ENCODE data around the gene PCNX1. TPM values are rescaled to one million over a fixed set of nuclear protein-coding genes. Genes with fewer than 3 reads are reported as not detected.

Gene PCNX1
- total RNA-seq, 2 experiments from 2014 or later = 38.4 to 57.9 TPM

DNA sequence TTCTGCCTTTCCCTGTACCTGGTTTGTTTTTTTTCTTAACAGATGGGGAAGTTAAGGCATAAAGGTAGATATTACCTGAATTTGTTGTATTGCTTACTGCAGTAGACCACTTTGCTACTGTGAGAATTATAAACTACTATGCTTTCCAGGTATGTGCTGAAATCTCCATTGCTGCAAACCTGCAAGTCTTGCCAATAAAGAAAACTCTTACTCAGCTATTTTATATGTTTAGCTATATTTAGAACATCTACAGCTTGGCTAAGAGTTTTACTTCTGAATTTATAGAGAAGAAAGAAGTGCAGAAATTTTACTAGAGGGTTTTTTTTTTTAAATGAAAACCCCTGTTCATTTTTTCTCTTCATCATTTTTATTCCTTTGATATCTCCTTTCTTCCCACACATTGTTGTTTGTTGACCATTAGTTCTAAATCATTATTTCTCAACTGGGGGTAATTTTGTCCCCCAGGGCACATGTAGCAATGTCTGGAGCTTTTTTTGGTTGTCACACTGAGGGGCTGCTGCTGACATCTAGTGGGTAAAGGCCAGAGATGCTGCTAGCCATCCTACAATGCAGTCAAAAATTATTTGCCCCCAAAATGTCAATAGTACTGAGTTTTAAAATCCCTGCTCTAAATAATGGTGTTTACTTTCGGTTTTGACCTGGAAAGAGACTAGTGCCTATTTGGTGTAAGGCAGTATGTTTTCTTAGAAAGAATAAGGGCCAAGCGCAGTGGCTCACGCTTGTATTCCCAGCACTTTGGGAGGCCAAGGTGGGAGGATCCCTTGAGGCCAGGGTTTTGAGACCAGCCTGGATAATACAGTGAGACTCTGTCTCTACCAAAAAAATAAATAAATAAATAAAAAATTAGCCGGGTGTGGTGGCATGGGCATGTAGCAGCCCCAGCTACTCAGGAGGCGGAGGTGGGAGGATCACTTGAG, 48.6 kb downstream of the PCNX1 start:
- Mint-ChIP-seq H3K27me3 (no peaks in the 10 kb centered on the region), H3K4me1 (peaks cover 37% of the 10 kb centered on the region), H3K27ac (no peak overlapping the region), H3K4me3 (no peak overlapping the region), H3K36me3 (ENCODE audit: low read depth) (peaks cover 11% of the 10 kb centered on the region), H3K9me3 (ENCODE audit: low read depth) (no peaks in the 10 kb centered on the region)
- peak; percentile 71 for ATAC-seq
- ChIA-PET POLR2A (no interaction called here), CTCF (interaction anchor here (0.6 to 5.6 kb wide), 12 partner anchors 12 to 167 kb away, joined by 3 to 67 read pairs (median 6); partner anchors contain the start of gene PCNX1)
- DNase-seq = peak; percentile 59
- intact Hi-C loops (cut with DNase I, micrococcal nuclease) = loop anchor here (1.0 to 2.0 kb wide), 3 partner anchors 47 to 139 kb away; partner anchors contain the start of gene PCNX1 (in 1 of the 2)

GRCh38 chr14:70956511-70956910, 49.3 kb downstream of the PCNX1 start:
- no peak overlapping the region for H3K27ac Mint-ChIP-seq
- ATAC-seq (peak; percentile 30), DNase-seq (no peak)
- no peaks in the 10 kb centered on the region for H3K9me3 Mint-ChIP-seq (ENCODE audit: low read depth)
- peaks cover 9% of the 10 kb centered on the region for H3K36me3 Mint-ChIP-seq (ENCODE audit: low read depth)
- no peak overlapping the region for H3K4me3 Mint-ChIP-seq
- no peaks in the 10 kb centered on the region for H3K27me3 Mint-ChIP-seq
- intact Hi-C loops (cut with DNase I, micrococcal nuclease) = loop anchor here in 1 of 2 experiments (1.0 kb wide), 2 partner anchors 49 to 139 kb away; partner anchors contain the start of gene PCNX1
- ChIA-PET POLR2A (no interaction called here), CTCF (interaction anchor here (0.7 to 5.6 kb wide), 6 partner anchors 14 to 139 kb away, joined by 4 to 67 read pairs (median 9); partner anchors contain the start of gene PCNX1)
- H3K4me1 Mint-ChIP-seq = peaks cover 37% of the 10 kb centered on the region

DNA sequence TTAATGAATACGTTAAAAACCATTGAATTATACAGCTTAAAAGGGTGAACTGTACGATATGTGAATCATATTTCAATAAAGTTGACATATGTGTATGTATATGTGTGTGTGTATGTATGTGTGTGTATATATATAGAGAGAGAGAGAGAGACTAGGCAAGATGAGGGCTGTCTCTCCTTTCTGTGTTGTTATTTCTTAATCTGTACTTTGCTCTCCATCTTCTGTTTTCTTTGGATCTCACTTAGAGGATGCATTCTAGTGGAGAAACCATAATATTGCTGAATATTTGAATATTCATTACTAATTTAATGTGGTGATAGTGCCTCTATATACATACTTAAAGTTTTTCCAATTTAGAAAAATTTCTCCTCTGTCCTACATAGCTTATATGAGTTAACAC, 50.5 kb downstream of the PCNX1 start:
- Mint-ChIP-seq H3K27me3 (no peaks in the 10 kb centered on the region), H3K36me3 (ENCODE audit: low read depth) (peaks cover 11% of the 10 kb centered on the region), H3K4me1 (peaks cover 38% of the 10 kb centered on the region), H3K9me3 (ENCODE audit: low read depth) (no peaks in the 10 kb centered on the region), H3K27ac (no peak overlapping the region), H3K4me3 (no peak overlapping the region)
- CTCF ChIA-PET = interaction anchor here (0.7 to 1.5 kb wide), 6 partner anchors 11 to 140 kb away, joined by 3 to 8 read pairs (median 5); no protein-coding TSS in a partner anchor
- ATAC-seq (no peak), DNase-seq (no peak)
- intact Hi-C loops (cut with DNase I, micrococcal nuclease) = no loop called here
- POLR2A ChIA-PET = no interaction called here

- no peak overlapping the region for H3K27ac Mint-ChIP-seq
- H3K36me3 Mint-ChIP-seq (ENCODE audit: low read depth) = peaks cover 19% of the 10 kb centered on the region
- H3K9me3 Mint-ChIP-seq (ENCODE audit: low read depth) = no peaks in the 10 kb centered on the region
- intact Hi-C loops (cut with DNase I, micrococcal nuclease) = no loop called here
- ATAC-seq (peak; percentile 68), DNase-seq (no peak)
- ChIA-PET POLR2A (no interaction called here), CTCF (interaction anchor here (1.5 to 1.8 kb wide), 2 partner anchors 10 to 56 kb away, joined by 5 to 6 read pairs; no protein-coding TSS in a partner anchor)
- no peak overlapping the region for H3K4me3 Mint-ChIP-seq
- H3K27me3 Mint-ChIP-seq = no peaks in the 10 kb centered on the region
- H3K4me1 Mint-ChIP-seq = peaks cover 40% of the 10 kb centered on the region
Measured at GRCh38 chr14:70962935-70963334, 55.7 kb downstream of the PCNX1 start.

GRCh38 chr14:70964492-70964891, 57.2 kb downstream of the PCNX1 start:
- DNase-seq (no peak), ATAC-seq (no peak)
- Mint-ChIP-seq H3K36me3 (ENCODE audit: low read depth) (peaks cover 22% of the 10 kb centered on the region), H3K27me3 (no peaks in the 10 kb centered on the region), H3K4me3 (no peak overlapping the region), H3K4me1 (peaks cover 47% of the 10 kb centered on the region), H3K27ac (no peak overlapping the region), H3K9me3 (ENCODE audit: low read depth) (no peaks in the 10 kb centered on the region)
- intact Hi-C loops (cut with DNase I, micrococcal nuclease) = no loop called here
- POLR2A ChIA-PET = no interaction called here
- CTCF ChIA-PET = no interaction called here

DNA sequence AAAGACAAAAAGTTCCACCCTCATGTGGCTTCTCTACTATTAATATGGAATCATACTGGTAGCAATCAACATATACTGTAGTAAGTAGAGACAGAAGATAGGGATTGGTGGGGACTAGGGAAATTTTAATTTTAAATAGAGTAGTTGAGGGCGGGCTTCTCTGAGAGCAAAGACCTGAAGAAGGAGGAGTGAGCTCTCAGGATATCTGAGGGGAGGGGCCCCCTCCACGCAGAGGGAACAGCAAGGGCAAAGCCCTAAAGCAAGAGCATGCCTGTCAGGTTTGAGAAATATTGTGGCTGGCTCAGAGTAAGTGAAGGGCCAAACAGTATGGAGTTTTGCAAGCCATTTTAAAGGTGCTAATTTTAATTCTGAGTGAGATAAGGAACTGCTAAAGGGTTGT, 64.3 kb downstream of the PCNX1 start:
- H3K9me3 Mint-ChIP-seq (ENCODE audit: low read depth) = no peaks in the 10 kb centered on the region

DNA sequence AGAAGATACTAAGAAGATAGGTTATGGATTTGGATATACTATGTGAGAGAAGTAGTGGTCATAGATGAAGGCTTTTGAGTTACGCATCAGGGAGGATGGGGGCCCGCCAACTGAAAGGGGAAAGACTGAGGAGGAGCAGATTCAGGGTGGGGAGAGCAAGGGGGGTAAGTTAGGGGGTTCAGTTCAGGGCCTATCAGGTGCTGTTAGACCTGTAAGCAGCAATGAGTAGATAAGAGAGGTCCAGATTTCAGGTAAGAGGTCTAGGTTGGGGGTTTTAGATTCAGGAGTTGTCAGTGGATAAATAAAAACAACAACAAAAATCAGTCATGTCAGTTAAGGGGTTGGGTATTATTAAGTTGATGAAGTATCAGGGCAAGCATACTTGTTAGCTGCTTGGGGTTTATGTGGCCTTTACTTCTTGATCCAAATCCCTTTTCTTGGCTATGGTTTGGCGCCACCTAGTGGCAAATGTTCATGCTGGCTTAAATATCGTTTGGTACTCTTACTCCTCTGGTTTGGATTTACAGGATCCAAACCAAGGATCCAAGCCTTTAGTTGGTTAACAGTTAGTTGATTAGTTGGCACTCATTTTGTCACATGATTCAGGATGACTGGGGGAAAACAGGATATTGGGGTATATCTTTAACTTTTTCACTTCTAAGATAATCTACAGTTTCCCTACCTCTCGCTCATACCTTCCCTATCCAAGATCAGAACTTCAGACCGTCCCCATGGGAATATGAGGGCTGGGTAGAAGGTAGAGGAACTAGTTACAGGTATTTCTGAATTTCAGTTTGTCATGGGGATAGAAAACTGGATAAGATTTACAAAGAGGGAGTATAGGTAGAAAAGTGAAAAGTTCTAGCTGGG, 65.1 kb downstream of the PCNX1 start:
- ChIA-PET POLR2A (no interaction called here), CTCF (interaction anchor here (0.6 to 2.7 kb wide), 25 partner anchors 10 to 368 kb away, joined by 3 to 16 read pairs (median 4); partner anchors contain the start of genes MAP3K9 and PCNX1)
- H3K36me3 Mint-ChIP-seq (ENCODE audit: low read depth) = peaks cover 27% of the 10 kb centered on the region
- ATAC-seq (peak; percentile 88), DNase-seq (peak; percentile 91)
- H3K27ac Mint-ChIP-seq = peak overlapping the region; percentile 47
- intact Hi-C loops (cut with DNase I, micrococcal nuclease) = loop anchor here (1.0 to 10.0 kb wide), 4 partner anchors 65 to 350 kb away; partner anchors contain the start of gene PCNX1 (in 2 of the 2)
- peaks cover 29% of the 10 kb centered on the region for H3K4me1 Mint-ChIP-seq
- H3K4me3 Mint-ChIP-seq = no peak overlapping the region
- H3K27me3 Mint-ChIP-seq = no peaks in the 10 kb centered on the region
- H3K9me3 Mint-ChIP-seq (ENCODE audit: low read depth) = no peaks in the 10 kb centered on the region

More for the DNA sequence above, 64.3 kb downstream of the PCNX1 start:
- peak overlapping the region; percentile 47 for H3K27ac Mint-ChIP-seq
- H3K36me3 Mint-ChIP-seq (ENCODE audit: low read depth) = peaks cover 19% of the 10 kb centered on the region
- intact Hi-C loops (cut with DNase I, micrococcal nuclease) = loop anchor here in 1 of 2 experiments (10.0 kb wide), 1 partner anchor 257 kb away; no protein-coding TSS in a partner anchor
- ChIA-PET CTCF (interaction anchor here (0.5 to 2.7 kb wide), 3 partner anchors 65 to 802 kb away, joined by 3 to 16 read pairs (median 5); no protein-coding TSS in a partner anchor), POLR2A (no interaction called here)
- no peak for ATAC-seq
- no peaks in the 10 kb centered on the region for H3K27me3 Mint-ChIP-seq
- no peak overlapping the region for H3K4me3 Mint-ChIP-seq
- no peak for DNase-seq
- peaks cover 28% of the 10 kb centered on the region for H3K4me1 Mint-ChIP-seq

DNA sequence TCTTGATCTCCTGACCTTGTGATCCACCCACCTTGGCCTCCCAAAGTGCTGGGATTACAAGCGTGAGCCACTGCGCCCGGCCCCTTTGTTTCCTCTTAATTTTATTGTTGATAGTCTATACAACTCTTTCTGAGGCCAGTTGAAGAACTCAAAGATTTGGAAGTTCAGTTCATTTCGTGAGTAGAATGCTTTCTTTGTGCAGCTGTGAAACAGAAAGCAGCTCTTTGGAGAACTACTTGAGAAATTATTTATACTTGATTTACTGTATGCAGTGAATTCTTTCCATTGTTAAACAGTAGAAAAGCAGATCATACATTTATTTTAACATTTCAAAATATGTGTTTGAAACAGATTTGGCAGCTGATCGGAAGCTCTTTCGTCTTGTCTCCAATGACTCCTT, 69.3 kb downstream of the PCNX1 start:
- ATAC-seq (no peak), DNase-seq (no peak)
- intact Hi-C loops (cut with DNase I, micrococcal nuclease) = loop anchor here in 1 of 2 experiments (10.0 kb wide), 1 partner anchor 262 kb away; no protein-coding TSS in a partner anchor
- Mint-ChIP-seq H3K9me3 (ENCODE audit: low read depth) (no peaks in the 10 kb centered on the region), H3K27me3 (no peaks in the 10 kb centered on the region), H3K4me1 (peaks cover 51% of the 10 kb centered on the region), H3K27ac (no peak overlapping the region), H3K36me3 (ENCODE audit: low read depth) (peaks cover 35% of the 10 kb centered on the region), H3K4me3 (no peak overlapping the region)
- CTCF ChIA-PET = interaction anchor here (0.6 to 1.6 kb wide), 5 partner anchors 22 to 930 kb away, joined by 3 to 7 read pairs (median 4); no protein-coding TSS in a partner anchor
- POLR2A ChIA-PET = no interaction called here

- intact Hi-C loops (cut with DNase I, micrococcal nuclease) = no loop called here
- DNase-seq (no peak), ATAC-seq (peak; percentile 63)
- ChIA-PET CTCF (interaction anchor here (1.1 to 2.1 kb wide), 2 partner anchors 15 to 29 kb away, joined by 3 to 6 read pairs; no protein-coding TSS in a partner anchor), POLR2A (no interaction called here)
- H3K9me3 Mint-ChIP-seq (ENCODE audit: low read depth) = no peaks in the 10 kb centered on the region
- H3K4me1 Mint-ChIP-seq = peaks cover 53% of the 10 kb centered on the region
- H3K4me3 Mint-ChIP-seq = peak overlapping the region; percentile 32
- no peaks in the 10 kb centered on the region for H3K27me3 Mint-ChIP-seq
- peaks cover 32% of the 10 kb centered on the region for H3K36me3 Mint-ChIP-seq (ENCODE audit: low read depth)
- H3K27ac Mint-ChIP-seq = peak overlapping the region; percentile 84
Measured at GRCh38 chr14:70981000-70981952, 74.0 kb downstream of the PCNX1 start.

DNA sequence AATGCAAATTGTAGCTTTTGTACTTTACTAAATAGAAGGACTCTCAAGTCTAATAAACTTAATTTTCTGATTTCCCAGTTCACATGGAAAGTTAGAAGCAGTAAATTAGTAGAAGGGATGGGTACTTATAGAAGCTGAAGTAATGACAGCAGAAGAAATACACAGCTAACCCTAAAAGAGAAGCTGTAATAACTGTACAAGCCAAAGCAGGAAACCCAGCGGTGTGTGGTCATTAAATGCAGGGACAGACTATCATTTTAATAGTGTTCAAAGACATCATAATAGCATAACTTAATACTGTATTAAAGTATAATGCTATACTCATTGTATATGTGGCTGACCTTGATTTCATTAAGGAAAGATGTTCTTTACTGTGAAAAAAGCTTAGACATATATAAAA, 74.9 kb downstream of the PCNX1 start:
- ChIA-PET POLR2A (no interaction called here), CTCF (interaction anchor here (0.8 to 2.1 kb wide), 3 partner anchors 15 to 28 kb away, joined by 3 to 6 read pairs (median 3); no protein-coding TSS in a partner anchor)
- Mint-ChIP-seq H3K36me3 (ENCODE audit: low read depth) (peaks cover 24% of the 10 kb centered on the region), H3K27me3 (no peaks in the 10 kb centered on the region), H3K27ac (peak overlapping the region; percentile 63), H3K4me3 (no peak overlapping the region), H3K9me3 (ENCODE audit: low read depth) (no peaks in the 10 kb centered on the region), H3K4me1 (peaks cover 58% of the 10 kb centered on the region)
- ATAC-seq = no peak
- no peak for DNase-seq
- intact Hi-C loops (cut with DNase I, micrococcal nuclease) = no loop called here
